ENCODE measurements around the gene NDUFS2. TPM values are rescaled to one million over a fixed set of nuclear protein-coding genes. Genes with fewer than 3 reads are reported as not detected.

The NDUFS2 gene
- total RNA-seq, 4 donors from 2014 or later: 93.4 to 121 (median 100) TPM

GRCh38 chr1:161171696-161172095, 30.5 kb upstream of the NDUFS2 start:
- Histone ChIP-seq H3K27ac (peak overlapping the region in 3 of 4 donors; percentile 50 to 60 (median 52)), H3K4me1 (peaks cover 5 to 70% (median 24%) of the 10 kb centered on the region in 3 donors), H3K27me3 (no peaks in the 10 kb centered on the region), H3K36me3 (peaks cover 0 to 77% of the 10 kb centered on the region in 2 donors), H3K9me3 (no peaks in the 10 kb centered on the region), H3K4me3 (no peak overlapping the region)
- TF ChIP-seq POLR2A (IDR thresholded peaks at IDR 0.05): no peak
- no peak for TF ChIP-seq EP300 (IDR thresholded peaks at IDR 0.05)
- no peak for TF ChIP-seq POLR2AphosphoS5 (IDR thresholded peaks at IDR 0.05)
- no peak for TF ChIP-seq CTCF (IDR thresholded peaks at IDR 0.05)
- 58 to 77% methylated on average over 3 to 12 of the region's 12 CpGs for WGBS, 2 donors (ENCODE audit: low coverage in 1 of 2)
- ATAC-seq: no peak

GRCh38 chr1:161172349-161172748, 29.8 kb upstream of the NDUFS2 start:
- H3K36me3 ChIP-seq: peaks cover 0 to 77% of the 10 kb centered on the region in 2 donors
- H3K27me3 ChIP-seq: no peaks in the 10 kb centered on the region
- no peaks in the 10 kb centered on the region for H3K9me3 ChIP-seq
- H3K27ac ChIP-seq: peak overlapping the region in 3 of 4 donors; percentile 50 to 60 (median 52)
- H3K4me3 ChIP-seq: no peak overlapping the region
- peaks cover 5 to 66% (median 20%) of the 10 kb centered on the region in 3 donors for H3K4me1 ChIP-seq
- no peak for ATAC-seq
- WGBS, 2 donors (ENCODE audit: low coverage in 1 of 2): 71 to 91% methylated on average over 1 of the region's 1 CpG
- no peak for TF ChIP-seq POLR2AphosphoS5 (IDR thresholded peaks at IDR 0.05)
- no peak for TF ChIP-seq POLR2A (IDR thresholded peaks at IDR 0.05)
- no peak for TF ChIP-seq CTCF (IDR thresholded peaks at IDR 0.05)
- TF ChIP-seq EP300 (IDR thresholded peaks at IDR 0.05): no peak

GRCh38 chr1:161172776-161173376, 29.3 kb upstream of the NDUFS2 start:
- Histone ChIP-seq H3K4me1 (peaks cover 5 to 66% (median 19%) of the 10 kb centered on the region in 3 donors), H3K4me3 (no peak overlapping the region), H3K27me3 (no peaks in the 10 kb centered on the region), H3K9me3 (no peaks in the 10 kb centered on the region), H3K36me3 (peaks cover 0 to 77% of the 10 kb centered on the region in 2 donors), H3K27ac (peak overlapping the region in 3 of 4 donors; percentile 52 to 74 (median 60))
- peak; percentile 40 for ATAC-seq
- 27 to 41% methylated on average over 2 of the region's 4 CpGs for WGBS, 2 donors (ENCODE audit: low coverage in 1 of 2)
- TF ChIP-seq CTCF (IDR thresholded peaks at IDR 0.05): no peak
- TF ChIP-seq POLR2A (IDR thresholded peaks at IDR 0.05): no peak
- TF ChIP-seq POLR2AphosphoS5 (IDR thresholded peaks at IDR 0.05): peak; percentile 74
- no peak for TF ChIP-seq EP300 (IDR thresholded peaks at IDR 0.05)

- ATAC-seq: no peak
- WGBS, 2 donors (ENCODE audit: low coverage in 1 of 2): 89 to 90% methylated on average over 6 to 8 of the region's 11 CpGs
- TF ChIP-seq CTCF (IDR thresholded peaks at IDR 0.05) (no peak), POLR2A (IDR thresholded peaks at IDR 0.05) (no peak), EP300 (IDR thresholded peaks at IDR 0.05) (no peak), POLR2AphosphoS5 (IDR thresholded peaks at IDR 0.05) (no peak)
- H3K4me1 ChIP-seq: peaks cover 5 to 65% (median 20%) of the 10 kb centered on the region in 3 donors
- H3K27ac ChIP-seq: peak overlapping the region in 3 of 4 donors; percentile 52 to 74 (median 60)
- no peaks in the 10 kb centered on the region for H3K9me3 ChIP-seq
- H3K36me3 ChIP-seq: peaks cover 0 to 73% of the 10 kb centered on the region in 2 donors
- no peak overlapping the region for H3K4me3 ChIP-seq
- H3K27me3 ChIP-seq: no peaks in the 10 kb centered on the region
These were observed 28.5 kb upstream of the NDUFS2 start for GRCh38 chr1:161173711-161174110.

- TF ChIP-seq POLR2AphosphoS5 (IDR thresholded peaks at IDR 0.05) (no peak), EP300 (IDR thresholded peaks at IDR 0.05) (no peak), CTCF (IDR thresholded peaks at IDR 0.05) (no peak), POLR2A (IDR thresholded peaks at IDR 0.05) (no peak)
- Histone ChIP-seq H3K27me3 (no peaks in the 10 kb centered on the region), H3K9me3 (no peaks in the 10 kb centered on the region), H3K4me3 (no peak overlapping the region), H3K27ac (peak overlapping the region in 1 of 4 donors; percentile 93), H3K4me1 (peaks cover 5 to 65% (median 20%) of the 10 kb centered on the region in 3 donors), H3K36me3 (peaks cover 0 to 61% of the 10 kb centered on the region in 2 donors)
- ATAC-seq: no peak
- WGBS, 2 donors (ENCODE audit: low coverage in 1 of 2): 90% methylated on average over 11 of the region's 11 CpGs; no CpG with 5 or more reads in 1 of the 2 donors
These were observed 27.3 kb upstream of the NDUFS2 start for GRCh38 chr1:161174911-161175310.
